CD4-positive, alpha-beta T cell treated with Interleukin-4 for 4 hours (primary cell): ENCODE data around the gene KCNJ10.
A peak's percentile ranks its signal among the peaks of the same experiment; 100 is the strongest.
"Not testable (repeated sequence)": the region's sequence is repeated elsewhere in the genome, so short reads cannot be mapped to it uniquely, and the experiment has no call there.

Experiments
- DNase-seq: peaks from one replicate; pipeline ENCODE4 v3.0.0-alpha.2; 2020

KCNJ10 gene

GRCh38 chr1:160053548-160054365, 16.2 kb downstream of the KCNJ10 start:
- no peak for DNase-seq

GRCh38 chr1:160052936-160053335, 17.0 kb downstream of the KCNJ10 start:
- no peak for DNase-seq

DNA sequence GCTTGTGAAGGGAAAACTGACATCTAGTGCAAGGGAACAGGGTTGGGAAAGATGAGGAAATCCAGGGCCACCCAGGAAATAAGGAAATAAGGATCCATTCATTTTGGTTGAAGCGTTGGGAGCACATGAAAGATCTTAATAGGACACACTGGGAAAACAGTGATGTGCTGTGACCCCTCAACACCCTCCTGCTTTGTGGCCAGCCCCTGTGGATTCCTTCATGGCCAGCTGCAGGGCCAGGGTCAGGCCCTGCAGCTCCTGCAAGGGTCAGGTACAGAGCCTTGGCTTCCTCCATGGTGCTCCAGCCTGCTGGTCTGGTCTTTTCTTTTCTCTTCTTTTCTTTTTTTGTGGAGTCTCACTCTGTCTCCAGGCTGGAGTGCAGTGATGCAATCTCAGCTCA, 19.3 kb downstream of the KCNJ10 start:
- DNase-seq, result no peak

GRCh38 chr1:160050182-160050581, 19.8 kb downstream of the KCNJ10 start:
- not testable (repeated sequence) for DNase-seq

GRCh38 chr1:160049101-160049500, 20.9 kb downstream of the KCNJ10 start:
- DNase-seq, result no peak

- DNase-seq, result no peak
Observed at GRCh38 chr1:160048335-160048734, 21.6 kb downstream of the KCNJ10 start.

DNA sequence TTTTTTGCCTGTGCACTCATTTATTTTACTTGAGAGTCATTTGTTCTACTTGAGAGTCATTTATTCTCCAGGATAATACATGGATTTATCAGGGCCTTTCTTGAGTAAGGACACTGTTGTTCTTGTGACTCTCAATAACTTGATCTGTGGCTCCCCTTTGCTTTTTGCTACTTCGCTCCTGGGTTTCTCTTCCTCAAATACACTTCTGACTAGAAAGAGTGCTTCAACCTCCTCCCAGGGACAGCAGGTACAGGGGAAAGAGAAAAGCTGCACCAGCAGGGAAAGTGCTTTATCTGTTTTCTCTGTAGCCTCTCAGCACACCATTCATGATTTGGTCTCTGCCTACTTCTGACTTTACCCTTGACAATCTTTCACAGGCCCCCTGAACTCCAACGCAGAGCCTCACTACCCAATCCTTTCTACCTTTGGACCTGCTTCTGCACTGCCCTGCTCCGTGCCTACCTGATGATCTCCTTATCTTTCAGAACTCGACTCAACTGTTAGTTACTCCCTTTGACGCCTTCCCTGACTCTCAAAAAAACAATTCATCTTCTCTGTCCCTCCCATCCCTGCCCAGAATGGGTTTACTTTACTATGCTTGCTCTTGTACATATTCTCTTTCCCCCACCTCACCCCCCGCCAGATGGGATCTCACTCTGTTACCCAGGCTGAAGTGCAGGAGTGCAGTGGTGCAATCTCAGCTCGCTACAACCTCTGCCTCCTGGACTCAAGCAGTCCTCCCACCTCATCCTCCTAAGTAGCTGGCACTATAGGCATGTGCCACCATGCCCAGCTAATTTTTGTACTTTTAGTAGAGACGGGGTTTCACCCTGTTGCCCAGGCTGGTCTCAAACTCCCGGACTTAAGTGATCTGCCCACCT, 22.6 kb downstream of the KCNJ10 start:
- DNase-seq, result no peak

DNA sequence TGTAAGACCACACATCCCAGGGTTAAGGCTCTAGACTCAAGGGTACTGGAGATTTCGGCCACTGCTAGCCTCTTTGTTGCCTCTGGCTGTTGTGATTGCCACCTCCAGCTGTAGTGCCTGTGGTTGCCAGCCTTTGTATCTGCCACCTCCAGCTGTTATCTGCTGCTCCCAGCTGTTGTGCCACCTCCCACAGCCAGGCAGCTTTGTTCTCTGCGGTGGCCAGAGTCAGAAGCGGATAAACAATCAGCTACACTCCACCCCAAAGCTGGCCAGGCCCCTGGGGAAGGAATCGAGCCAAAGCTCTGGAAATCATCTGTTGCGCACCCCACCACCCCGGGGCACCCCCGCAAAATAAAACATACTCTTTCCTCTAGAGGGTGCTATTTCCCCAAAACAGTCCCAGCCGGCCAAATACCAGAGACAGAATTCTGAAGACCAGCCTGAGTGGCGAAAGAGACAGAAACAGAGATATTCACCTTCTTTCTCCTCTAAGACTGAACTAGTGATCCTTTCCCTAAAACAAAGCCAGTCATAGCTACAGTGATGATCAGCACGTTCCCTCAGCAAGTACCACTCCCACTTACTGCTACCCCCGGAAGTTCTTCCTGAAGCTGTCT, 23.4 kb downstream of the KCNJ10 start:
- peak; percentile 38 for DNase-seq

GRCh38 chr1:160045653-160046052, 24.3 kb downstream of the KCNJ10 start:
- DNase-seq, result no peak

DNA sequence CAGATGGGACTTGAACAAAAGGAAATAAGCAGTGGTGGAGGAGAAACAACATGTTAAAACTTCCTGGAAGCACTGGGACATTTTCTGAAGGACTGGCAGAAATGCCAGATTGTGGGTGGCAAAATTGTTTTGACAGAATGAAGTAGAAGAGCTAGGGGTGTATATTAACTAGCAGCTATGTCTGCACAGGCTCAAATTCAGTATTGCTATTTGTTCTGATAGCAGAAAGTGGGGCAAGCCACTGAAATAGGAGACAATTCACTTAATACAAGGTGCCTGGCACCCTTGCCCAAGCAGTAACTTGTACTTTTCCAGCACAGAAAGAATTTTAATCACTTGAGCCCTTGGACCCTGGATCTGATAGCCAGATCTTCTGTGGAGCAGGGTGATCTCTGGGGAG, 26.4 kb downstream of the KCNJ10 start:
- no peak for DNase-seq

GRCh38 chr1:160040476-160040875, 29.5 kb downstream of the KCNJ10 start:
- no peak for DNase-seq

DNA sequence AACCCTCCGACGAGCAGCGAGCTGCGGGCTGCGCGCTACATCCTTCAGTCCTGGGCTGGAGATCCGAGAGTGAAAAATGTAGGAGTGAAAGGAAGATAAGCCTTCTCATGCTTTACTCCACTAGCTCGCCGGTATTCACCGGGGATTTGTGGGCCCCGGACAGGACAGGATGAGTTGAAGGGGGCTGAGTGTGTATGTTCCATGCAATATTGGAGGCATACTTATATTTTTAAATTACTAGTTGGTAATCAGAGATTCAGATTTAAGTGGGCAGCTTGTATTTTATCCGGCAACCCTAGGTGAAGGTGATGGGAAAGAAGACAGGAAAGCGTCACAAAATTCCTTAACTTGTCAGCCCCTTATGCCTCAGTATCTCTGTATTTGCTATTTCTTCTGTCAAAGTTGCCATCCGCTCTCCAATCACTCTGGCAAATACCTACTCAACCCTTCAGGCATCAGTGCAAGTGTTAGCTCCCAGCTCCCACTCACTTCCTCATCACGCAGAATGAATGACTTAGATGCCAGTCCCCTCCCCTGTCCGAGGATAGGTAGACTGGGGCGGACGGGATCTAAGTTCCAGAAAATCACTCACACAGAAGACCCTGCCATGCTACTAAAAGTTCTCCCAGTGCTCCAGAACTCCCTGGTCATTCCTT, 37.7 kb downstream of the KCNJ10 start:
- no peak for DNase-seq

DNA sequence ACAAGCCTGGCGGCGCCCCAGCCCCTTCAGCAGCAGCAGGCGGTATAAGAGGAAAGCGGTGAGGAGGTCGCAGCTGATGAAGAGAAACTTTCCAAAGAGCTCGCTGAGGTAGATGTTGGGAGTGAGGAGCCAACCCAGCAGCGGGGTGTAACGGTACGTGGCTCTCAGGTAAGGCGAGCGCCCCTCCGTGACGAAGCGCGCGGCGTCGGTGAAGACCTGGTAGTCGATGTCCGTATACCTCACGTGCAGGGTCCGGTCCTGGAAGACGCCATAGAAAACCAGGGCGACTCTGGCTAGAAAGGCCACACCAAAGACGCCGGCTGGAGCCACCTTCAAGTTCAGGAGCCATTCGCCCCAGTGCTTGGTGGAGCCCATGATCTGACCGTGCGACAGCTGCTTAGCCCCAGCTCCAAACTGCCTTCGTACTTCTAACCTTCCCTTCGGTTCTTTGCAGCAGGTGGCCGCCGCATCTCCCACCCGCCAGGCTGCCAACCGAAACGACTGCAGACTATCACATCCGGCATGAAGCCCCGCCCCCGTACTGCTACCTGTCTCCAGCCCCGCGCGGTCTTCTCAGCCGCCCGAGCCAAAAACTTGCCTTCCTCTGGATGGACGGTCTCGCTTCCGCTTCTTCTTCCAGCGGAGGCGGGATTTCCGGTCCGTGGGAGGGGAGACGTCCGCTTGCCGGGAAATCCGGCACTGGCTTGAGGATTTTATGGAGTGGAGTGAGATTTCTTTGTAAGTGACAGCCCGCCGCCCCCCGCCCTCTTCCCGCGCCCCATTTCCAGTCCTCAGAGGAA, 38.4 kb downstream of the KCNJ10 start, which contains the start of gene PIGM:
TSS of gene PIGM (minus strand) at position 626 of the 800 bp plus-strand sequence. CDS start at position 375, 251 bp downstream.
- peak; percentile 93 for DNase-seq

DNA sequence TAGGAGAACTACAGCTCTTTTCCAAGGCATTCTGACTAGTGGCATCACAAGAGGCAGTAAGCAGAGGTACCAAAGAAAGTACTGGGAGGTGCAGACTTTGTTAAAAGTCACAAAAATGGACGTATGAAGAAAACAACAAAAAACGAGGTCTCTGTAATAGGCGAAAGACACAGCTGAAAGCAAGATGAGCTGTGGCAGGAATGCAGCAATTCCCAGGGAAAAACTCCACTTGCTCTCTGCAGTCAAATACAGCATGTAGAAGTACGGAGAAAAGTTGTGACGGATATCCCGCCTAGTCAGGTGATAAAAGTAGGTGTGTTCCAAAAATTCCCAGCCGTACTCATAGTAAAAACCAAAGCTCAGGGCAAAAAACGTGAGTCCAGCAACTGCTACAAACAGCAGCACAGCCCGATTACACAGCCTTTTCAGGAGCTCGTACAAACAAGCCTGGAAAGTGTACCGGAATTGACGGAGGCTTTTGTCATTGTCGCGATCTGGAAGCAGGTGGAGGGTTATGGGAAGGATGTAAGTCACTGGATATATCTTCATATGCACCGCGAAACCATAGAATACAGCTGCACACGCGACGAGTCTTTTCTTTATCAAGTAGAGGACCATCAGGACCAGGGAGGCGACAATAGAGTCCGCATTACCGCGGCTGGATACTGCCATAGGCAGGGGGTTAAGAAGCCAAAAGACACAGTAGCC, 39.1 kb downstream of the KCNJ10 start:
- no peak for DNase-seq

- no peak for DNase-seq
Observed at GRCh38 chr1:160028426-160028825, 41.5 kb downstream of the KCNJ10 start.

GRCh38 chr1:160025314-160025713, 44.6 kb downstream of the KCNJ10 start:
- no peak for DNase-seq

DNA sequence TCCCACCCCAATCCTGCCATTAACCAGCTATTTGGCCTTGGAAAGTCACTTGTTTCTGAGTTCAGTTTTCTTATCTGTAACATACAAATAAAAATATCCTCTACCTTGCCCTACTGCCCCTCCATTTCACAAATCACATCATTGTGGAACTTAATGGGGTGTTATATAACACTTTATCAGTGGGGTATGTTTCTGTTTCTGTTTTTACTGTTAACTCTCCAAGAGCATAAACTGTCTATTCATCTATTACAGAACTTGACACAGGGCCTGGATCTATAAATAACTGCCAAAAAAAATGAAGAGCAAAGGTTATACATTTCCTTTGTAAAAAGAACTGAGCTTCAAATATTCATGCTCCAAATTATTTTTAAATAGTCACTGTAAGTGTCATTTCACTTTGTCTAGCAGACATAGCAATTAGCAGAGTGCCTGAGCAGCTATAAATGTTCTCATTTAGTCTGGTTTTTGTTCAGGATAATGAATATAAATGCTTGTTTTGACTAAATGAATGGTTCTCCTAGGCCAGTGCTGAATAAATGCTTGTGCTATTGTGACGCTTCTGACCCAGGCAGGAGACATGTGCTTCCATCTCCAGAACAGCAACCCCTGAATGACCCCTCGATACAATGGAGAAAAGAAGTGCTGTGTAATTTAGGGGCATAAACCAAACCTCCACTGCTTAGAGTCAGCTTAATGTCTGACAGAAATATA, 45.6 kb downstream of the KCNJ10 start:
- no peak for DNase-seq

DNA sequence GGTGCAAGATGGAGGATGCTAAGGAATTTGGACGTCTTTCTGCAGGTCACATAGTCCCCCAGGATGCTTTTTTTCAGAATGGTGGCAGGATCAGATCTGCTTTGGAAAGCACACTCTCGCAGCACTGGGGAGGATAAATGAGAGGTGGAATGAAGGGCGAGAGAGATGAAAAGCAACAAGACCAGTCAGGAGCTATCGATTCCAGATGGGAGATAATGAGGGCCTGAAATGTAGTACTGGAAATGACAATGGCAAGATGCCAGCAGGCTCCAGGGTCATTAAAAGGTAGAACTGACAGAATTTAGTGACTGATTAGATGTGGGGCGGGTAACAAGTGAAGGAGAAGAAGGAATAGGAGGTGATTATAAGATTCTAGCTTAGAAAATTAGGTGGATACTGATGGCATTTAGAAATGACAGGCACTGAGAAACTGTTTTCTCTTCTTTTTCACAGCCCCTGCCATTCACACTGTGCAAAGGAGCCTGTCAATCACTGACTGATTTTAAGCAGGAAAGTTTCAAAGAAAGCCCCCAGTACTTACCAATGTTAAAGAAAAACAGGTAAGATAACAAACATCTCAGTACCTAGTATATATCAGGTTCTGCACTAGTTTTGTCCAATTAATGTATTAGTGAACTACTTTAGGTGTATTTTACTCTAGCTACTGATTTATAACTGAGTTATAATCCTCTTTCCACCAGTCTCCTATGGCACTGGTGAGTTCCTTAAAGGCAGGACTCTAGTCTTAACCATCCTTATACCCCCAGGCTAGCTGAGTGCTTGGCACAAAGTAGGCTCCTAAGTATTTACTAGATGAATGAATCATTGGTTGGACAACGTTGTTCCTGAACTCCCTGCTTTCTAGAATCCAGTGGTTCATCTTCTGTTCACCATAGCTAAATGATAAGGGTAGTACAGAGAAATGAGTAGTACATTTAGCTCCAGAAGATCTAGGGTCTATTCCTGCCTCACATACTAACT, 47.3 kb downstream of the KCNJ10 start:
- no peak for DNase-seq

- DNase-seq, result no peak
Observed at GRCh38 chr1:160021376-160022074, 48.4 kb downstream of the KCNJ10 start.
